Osteocyte (in vitro differentiated cells): ENCODE measurements around the gene GYG1. TPM values are rescaled to one million over a fixed set of nuclear protein-coding genes. Genes with fewer than 3 reads are reported as not detected.

Experiments used
- DNase-seq: peaks from one replicate; pipeline ENCODE4 v3.0.0; 2021; ENCODE audit warnings: mixed read lengths; ENCODE audit not compliant: unreplicated experiment; ENCODE audit errors: extremely low spot score
- H3K27ac Mint-ChIP-seq: one replicate; pipeline ENCODE4 v1.8.0; 2021; ENCODE audit warnings: mild to moderate bottlenecking, mixed read lengths; ENCODE audit not compliant: unreplicated experiment
- H3K27me3 Mint-ChIP-seq: one replicate; pipeline ENCODE4 v1.8.0; 2021; ENCODE audit warnings: mixed read lengths; ENCODE audit not compliant: unreplicated experiment
- H3K36me3 Mint-ChIP-seq: one replicate; pipeline ENCODE4 v1.8.0; 2021; ENCODE audit warnings: mixed read lengths; ENCODE audit not compliant: unreplicated experiment
- H3K4me1 Mint-ChIP-seq: one replicate; pipeline ENCODE4 v1.8.0; 2021; ENCODE audit warnings: mixed read lengths; ENCODE audit not compliant: unreplicated experiment
- H3K4me3 Mint-ChIP-seq: one replicate; pipeline ENCODE4 v1.8.0; 2021; ENCODE audit warnings: mild to moderate bottlenecking, moderate library complexity, mixed read lengths; ENCODE audit not compliant: unreplicated experiment
- H3K9me3 Mint-ChIP-seq: one replicate; pipeline ENCODE4 v1.8.0; 2021; ENCODE audit warnings: mixed read lengths; ENCODE audit not compliant: unreplicated experiment
- CTCF ChIP-seq: fragments of 200-600 bp; sonication (generic); IDR thresholded peaks from 2 replicates; pipeline ENCODE4 v1.5.0; 2021; ENCODE audit warnings: antibody characterized with exemption, mild to moderate bottlenecking, moderate library complexity
- total RNA-seq: library from RNA; stranded (reverse); gene quantifications from 2 replicates; pipeline ENCODE4 v1.2.1, GENCODE V29; 2021

Gene GYG1
- total RNA-seq, 1 donor from 2014 or later = 43.0 TPM

- Mint-ChIP-seq H3K36me3 (peaks cover 33% of the 10 kb centered on the region), H3K4me1 (peaks cover 19% of the 10 kb centered on the region), H3K4me3 (no peak overlapping the region)
Observed at GRCh38 chr3:149001727-149002126, 10.4 kb downstream of the GYG1 start.

DNA sequence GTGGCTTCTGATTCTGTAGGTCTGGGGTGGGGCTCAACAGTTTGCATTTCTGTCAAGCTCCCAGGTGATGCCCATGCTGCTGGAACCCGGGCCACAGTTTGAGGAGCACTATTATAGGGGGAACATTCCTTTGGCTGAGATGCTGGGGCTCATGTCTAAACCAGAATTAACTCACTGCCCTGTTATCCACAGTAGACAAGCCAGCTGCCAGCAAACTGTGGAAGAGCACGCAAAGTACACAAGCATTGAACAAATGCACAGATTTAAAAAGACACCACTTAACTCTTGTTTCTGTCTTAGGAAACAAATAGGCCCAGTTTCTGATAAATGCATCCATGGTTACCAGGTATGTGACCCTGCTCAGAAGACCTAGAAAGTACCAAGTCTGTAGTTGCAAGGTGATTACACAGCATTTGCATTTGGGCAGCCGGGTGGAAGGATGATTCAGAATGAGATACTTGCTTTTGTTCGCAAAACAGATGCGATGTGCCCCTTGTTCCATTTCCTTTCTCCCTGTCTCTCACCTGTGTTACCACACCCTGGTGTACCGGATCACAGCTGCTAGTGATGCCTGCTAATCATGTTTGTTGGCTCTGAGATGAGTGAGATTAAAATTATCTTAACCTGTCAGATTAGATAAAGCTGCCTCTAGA is 12.4 kb downstream of the GYG1 start:
- Mint-ChIP-seq H3K9me3 (no peaks in the 10 kb centered on the region), H3K27ac (no peak overlapping the region), H3K4me1 (peaks cover 17% of the 10 kb centered on the region), H3K4me3 (no peak overlapping the region), H3K27me3 (no peaks in the 10 kb centered on the region), H3K36me3 (peaks cover 32% of the 10 kb centered on the region)
- DNase-seq = no peak
- no peak for TF ChIP-seq CTCF

More at GRCh38 chr3:149001727-149002126, 10.4 kb downstream of the GYG1 start:
- Mint-ChIP-seq H3K27ac (no peak overlapping the region), H3K9me3 (no peaks in the 10 kb centered on the region), H3K27me3 (no peaks in the 10 kb centered on the region)
- no peak for TF ChIP-seq CTCF
- no peak for DNase-seq

DNA sequence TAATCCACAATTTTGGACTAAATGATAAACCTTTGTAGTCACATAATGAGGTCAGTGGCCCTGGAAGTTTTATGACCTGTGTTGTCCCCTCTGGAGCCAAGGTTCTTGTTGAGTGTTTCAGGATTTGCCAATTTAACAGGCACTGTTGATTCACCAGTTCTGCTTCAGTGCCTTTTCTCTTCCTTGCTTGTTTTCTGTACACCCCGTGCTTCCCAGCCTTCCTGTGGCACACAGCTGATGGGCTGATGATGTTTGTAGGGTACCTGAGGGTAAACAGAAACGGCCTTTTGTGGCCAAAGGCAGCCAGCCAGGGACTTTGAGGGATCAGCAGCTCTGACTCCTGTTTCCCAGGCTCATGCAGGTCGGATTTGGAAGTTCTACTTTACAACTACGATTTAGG is 13.3 kb downstream of the GYG1 start:
- Mint-ChIP-seq H3K27me3 (no peaks in the 10 kb centered on the region), H3K27ac (peak overlapping the region; percentile 76), H3K36me3 (peaks cover 31% of the 10 kb centered on the region), H3K9me3 (no peaks in the 10 kb centered on the region), H3K4me1 (peaks cover 11% of the 10 kb centered on the region), H3K4me3 (no peak overlapping the region)
- no peak for DNase-seq
- no peak for TF ChIP-seq CTCF

- Mint-ChIP-seq H3K27ac (no peak overlapping the region), H3K9me3 (no peaks in the 10 kb centered on the region), H3K4me3 (no peak overlapping the region), H3K36me3 (peaks cover 32% of the 10 kb centered on the region), H3K4me1 (peaks cover 11% of the 10 kb centered on the region), H3K27me3 (no peaks in the 10 kb centered on the region)
- no peak for TF ChIP-seq CTCF
- no peak for DNase-seq
Observed at GRCh38 chr3:149005416-149005815, 14.1 kb downstream of the GYG1 start.

GRCh38 chr3:149007567-149008257 is 16.4 kb downstream of the GYG1 start:
- Mint-ChIP-seq H3K9me3 (no peaks in the 10 kb centered on the region), H3K4me1 (peaks cover 11% of the 10 kb centered on the region), H3K4me3 (no peak overlapping the region), H3K36me3 (peaks cover 40% of the 10 kb centered on the region), H3K27ac (no peak overlapping the region), H3K27me3 (no peaks in the 10 kb centered on the region)
- TF ChIP-seq CTCF = no peak
- DNase-seq = no peak
